OCI-LY7 (cell line): Measurements from ENCODE around the gene CEP164. TPM values are rescaled to one million over a fixed set of nuclear protein-coding genes. Genes with fewer than 3 reads are reported as not detected.

ENCODE experiments used
- BruUV-seq: library from RNA; stranded (reverse); fragments of 400-500 nt; replicated peaks from 2 replicates; lab custom pipeline; 2021; lab: Mats Ljungman, UMichigan
- CTCF ChIA-PET: fragments of 300-600 bp; sonication (Branson Sonifier 250); formaldehyde crosslinking; loops from one replicate; lab custom pipeline; 2022; ENCODE audit warnings: antibody characterized with exemption; ENCODE audit not compliant: unreplicated experiment; lab: Charles Lee
- POLR2A ChIA-PET: fragments of 300-600 bp; sonication (Branson Sonifier 250); formaldehyde crosslinking; loops from one replicate; lab custom pipeline; 2022; ENCODE audit warnings: antibody characterized with exemption; lab: Charles Lee
- DNase-seq: peaks from one replicate; pipeline ENCODE4 v3.0.0-alpha.2; 2015; ENCODE audit warnings: low spot score
- H2AFZ ChIP-seq: fragments of 200-600 bp; sonication (generic), shearing (Covaris generic); 2 replicates; pipeline ENCODE4 v1.6.1; 2014; ENCODE audit warnings: mild to moderate bottlenecking, antibody characterized with exemption, low read length, moderate library complexity
- H3K27ac ChIP-seq: fragments of 200-600 bp; sonication (generic); 2 replicates; pipeline ENCODE4 v1.5.1; 2014; ENCODE audit warnings: mixed run types, low read depth, mild to moderate bottlenecking, moderate library complexity, low read length, inconsistent platforms; ENCODE audit not compliant: poor library complexity, severe bottlenecking
- H3K36me3 ChIP-seq: fragments of 200-600 bp; sonication (generic); 2 replicates; pipeline ENCODE4 v1.6.1; 2014; ENCODE audit warnings: mild to moderate bottlenecking, antibody characterized with exemption, low read length, moderate library complexity, mixed read lengths; ENCODE audit not compliant: insufficient read depth
- H3K4me1 ChIP-seq: fragments of 200-600 bp; sonication (generic); 2 replicates; pipeline ENCODE4 v1.5.1; 2014; ENCODE audit warnings: mild to moderate bottlenecking, low read length; ENCODE audit not compliant: insufficient read depth, poor library complexity, severe bottlenecking
- H3K4me2 ChIP-seq: fragments of 200-600 bp; sonication (generic); 2 replicates; pipeline ENCODE4 v1.6.1; 2014; ENCODE audit warnings: mild to moderate bottlenecking, low read length
- H3K4me3 ChIP-seq: fragments of 200-600 bp; sonication (generic); 2 replicates; pipeline ENCODE4 v1.5.1; 2014; ENCODE audit warnings: mild to moderate bottlenecking, low read depth, low read length; ENCODE audit not compliant: poor library complexity, severe bottlenecking
- H3K79me2 ChIP-seq: fragments of 200-600 bp; sonication (generic); 2 replicates; pipeline ENCODE4 v1.6.1; 2016; ENCODE audit warnings: low read depth, mild to moderate bottlenecking, low read length, moderate library complexity, mixed read lengths; ENCODE audit not compliant: insufficient read depth
- H3K9me2 ChIP-seq: fragments of 200-600 bp; sonication (generic); 2 replicates; pipeline ENCODE4 v1.6.1; 2016; ENCODE audit warnings: mild to moderate bottlenecking, low read length, mixed read lengths; ENCODE audit not compliant: insufficient read depth
- H3K9me3 ChIP-seq: fragments of 200-600 bp; sonication (generic); 2 replicates; pipeline ENCODE4 v1.6.1; 2014; ENCODE audit warnings: mild to moderate bottlenecking, mixed run types, low read length, mixed read lengths
- H4K20me1 ChIP-seq: fragments of 200-600 bp; sonication (generic); 2 replicates; pipeline ENCODE4 v1.6.1; 2014; ENCODE audit warnings: mild to moderate bottlenecking, antibody characterized with exemption, low read length, moderate library complexity, mixed read lengths; ENCODE audit not compliant: insufficient read depth
- CTCF ChIP-seq: fragments of 200-600 bp; sonication (generic); conservative IDR thresholded peaks from 2 replicates; pipeline ENCODE4 v1.5.1; 2014; ENCODE audit warnings: mild to moderate bottlenecking, antibody characterized with exemption, low read length, moderate library complexity, mixed read lengths
- EZH2phosphoT487 ChIP-seq: fragments of 200-600 bp; sonication (generic); IDR thresholded peaks from 2 replicates; pipeline ENCODE4 v1.6.1; 2018; ENCODE audit warnings: low read depth, borderline replicate concordance, mild to moderate bottlenecking, mixed run types, antibody characterized with exemption, low read length, moderate library complexity, mixed read lengths
- intact Hi-C: fragments of 100-400 bp; cut with micrococcal nuclease; formaldehyde crosslinking; loops from one replicate; pipeline ENCODE4 v1.10.0; 2022; ENCODE audit not compliant: unreplicated experiment
- total RNA-seq, 2 experiments: library from RNA; depleted of rRNA in 1 of 2; stranded (reverse); fragments of >200 nt in 1 of 2; shearing (Covaris generic) in 1 of 2; gene quantifications; 2 replicates each; pipeline ENCODE4 v1.2.3, GENCODE V29; 2014 to 2022

The CEP164 gene
- total RNA-seq, 2 experiments from 2014 or later, result 25.3 to 48.7 TPM

GRCh38 chr11:117380676-117381075 is 53.0 kb downstream of the CEP164 start:
- no peak for TF ChIP-seq CTCF
- TF ChIP-seq EZH2phosphoT487, result no peak
- Histone ChIP-seq H2AFZ (no peak overlapping the region), H4K20me1 (no peaks in the 10 kb centered on the region), H3K79me2 (no peaks in the 10 kb centered on the region), H3K27ac (no peak overlapping the region), H3K9me2 (no peaks in the 10 kb centered on the region), H3K4me2 (no peak overlapping the region), H3K4me3 (no peak overlapping the region), H3K9me3 (no peaks in the 10 kb centered on the region), H3K36me3 (peaks cover 35% of the 10 kb centered on the region), H3K4me1 (no peaks in the 10 kb centered on the region)
- CTCF ChIA-PET, result no interaction called here
- DNase-seq, result no peak
- POLR2A ChIA-PET, result no interaction called here
- intact Hi-C loops, result no loop called here
- BruUV-seq, result no TSS peak

- H3K27ac ChIP-seq, result no peak overlapping the region
- DNase-seq, result no peak
- no TSS peak for BruUV-seq
- intact Hi-C loops, result no loop called here
- no peak overlapping the region for H2AFZ ChIP-seq
- CTCF ChIA-PET, result no interaction called here
- no peak overlapping the region for H3K4me2 ChIP-seq
- H3K4me3 ChIP-seq, result no peak overlapping the region
- no peaks in the 10 kb centered on the region for H4K20me1 ChIP-seq
- H3K9me3 ChIP-seq, result no peaks in the 10 kb centered on the region
- H3K36me3 ChIP-seq, result peaks cover 25% of the 10 kb centered on the region
- POLR2A ChIA-PET, result no interaction called here
- TF ChIP-seq EZH2phosphoT487 (no peak), CTCF (no peak)
- no peaks in the 10 kb centered on the region for H3K4me1 ChIP-seq
- no peaks in the 10 kb centered on the region for H3K79me2 ChIP-seq
- no peaks in the 10 kb centered on the region for H3K9me2 ChIP-seq
Measured at GRCh38 chr11:117381481-117382387, 54.1 kb downstream of the CEP164 start.

GRCh38 chr11:117382746-117383145 is 55.1 kb downstream of the CEP164 start:
- no peak overlapping the region for H3K4me3 ChIP-seq
- ChIA-PET CTCF (no interaction called here), POLR2A (no interaction called here)
- no peaks in the 10 kb centered on the region for H3K79me2 ChIP-seq
- intact Hi-C loops, result no loop called here
- DNase-seq, result no peak
- H2AFZ ChIP-seq, result no peak overlapping the region
- no peak overlapping the region for H3K4me2 ChIP-seq
- H3K9me2 ChIP-seq, result no peaks in the 10 kb centered on the region
- H3K27ac ChIP-seq, result no peak overlapping the region
- peaks cover 32% of the 10 kb centered on the region for H3K36me3 ChIP-seq
- TF ChIP-seq CTCF (no peak), EZH2phosphoT487 (no peak)
- no peaks in the 10 kb centered on the region for H4K20me1 ChIP-seq
- BruUV-seq, result no TSS peak
- H3K9me3 ChIP-seq, result no peaks in the 10 kb centered on the region
- no peaks in the 10 kb centered on the region for H3K4me1 ChIP-seq
